ENCODE measurements around the gene RHBDD2.

DNA sequence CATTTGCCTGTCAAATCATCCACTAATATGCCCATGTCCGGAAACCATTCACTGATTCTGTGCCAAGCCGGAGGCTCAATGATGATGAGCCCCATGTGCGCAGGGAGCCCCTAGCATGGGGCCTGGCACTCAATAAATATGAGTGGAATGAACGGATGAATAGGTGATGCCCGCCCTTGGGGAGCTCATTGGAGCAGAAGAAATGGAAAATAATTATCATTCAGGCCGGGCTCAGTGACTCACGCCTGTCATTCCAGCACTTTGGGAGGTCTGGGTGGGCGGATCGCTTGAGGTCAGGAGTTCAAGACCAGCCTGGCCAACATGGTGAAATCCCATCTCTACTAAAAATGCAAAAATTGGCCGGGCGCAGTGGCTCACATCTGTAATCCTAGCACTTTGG, 11.0 kb downstream of the RHBDD2 start:
- TF ChIP-seq, protein P1, sequence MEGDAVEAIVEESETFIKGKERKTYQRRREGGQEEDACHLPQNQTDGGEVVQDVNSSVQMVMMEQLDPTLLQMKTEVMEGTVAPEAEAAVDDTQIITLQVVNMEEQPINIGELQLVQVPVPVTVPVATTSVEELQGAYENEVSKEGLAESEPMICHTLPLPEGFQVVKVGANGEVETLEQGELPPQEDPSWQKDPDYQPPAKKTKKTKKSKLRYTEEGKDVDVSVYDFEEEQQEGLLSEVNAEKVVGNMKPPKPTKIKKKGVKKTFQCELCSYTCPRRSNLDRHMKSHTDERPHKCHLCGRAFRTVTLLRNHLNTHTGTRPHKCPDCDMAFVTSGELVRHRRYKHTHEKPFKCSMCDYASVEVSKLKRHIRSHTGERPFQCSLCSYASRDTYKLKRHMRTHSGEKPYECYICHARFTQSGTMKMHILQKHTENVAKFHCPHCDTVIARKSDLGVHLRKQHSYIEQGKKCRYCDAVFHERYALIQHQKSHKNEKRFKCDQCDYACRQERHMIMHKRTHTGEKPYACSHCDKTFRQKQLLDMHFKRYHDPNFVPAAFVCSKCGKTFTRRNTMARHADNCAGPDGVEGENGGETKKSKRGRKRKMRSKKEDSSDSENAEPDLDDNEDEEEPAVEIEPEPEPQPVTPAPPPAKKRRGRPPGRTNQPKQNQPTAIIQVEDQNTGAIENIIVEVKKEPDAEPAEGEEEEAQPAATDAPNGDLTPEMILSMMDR (conservative IDR thresholded peaks at IDR 0.05): no peak
- no peak for TF ChIP-seq ZFX (IDR thresholded peaks at IDR 0.05)

Data from C4-2B (cell line).